ENCODE results near the gene ATP1B4.

- TF ChIP-seq CTCF (conservative IDR thresholded peaks at IDR 0.05) = no peak
- TF ChIP-seq ZFX (IDR thresholded peaks at IDR 0.05) = no peak
Observed at GRCh38 chrX:120334603-120335002, 27.3 kb upstream of the ATP1B4 start.
